Limb (tissue), 2 donors: ENCODE data around the gene SKI.

Source experiments
- DNase-seq, 2 donors: peaks; one replicate each; pipeline ENCODE4 v3.0.0-alpha.2; 2016; ENCODE audit errors: extremely low spot score in 2 of 2

Gene SKI

DNA sequence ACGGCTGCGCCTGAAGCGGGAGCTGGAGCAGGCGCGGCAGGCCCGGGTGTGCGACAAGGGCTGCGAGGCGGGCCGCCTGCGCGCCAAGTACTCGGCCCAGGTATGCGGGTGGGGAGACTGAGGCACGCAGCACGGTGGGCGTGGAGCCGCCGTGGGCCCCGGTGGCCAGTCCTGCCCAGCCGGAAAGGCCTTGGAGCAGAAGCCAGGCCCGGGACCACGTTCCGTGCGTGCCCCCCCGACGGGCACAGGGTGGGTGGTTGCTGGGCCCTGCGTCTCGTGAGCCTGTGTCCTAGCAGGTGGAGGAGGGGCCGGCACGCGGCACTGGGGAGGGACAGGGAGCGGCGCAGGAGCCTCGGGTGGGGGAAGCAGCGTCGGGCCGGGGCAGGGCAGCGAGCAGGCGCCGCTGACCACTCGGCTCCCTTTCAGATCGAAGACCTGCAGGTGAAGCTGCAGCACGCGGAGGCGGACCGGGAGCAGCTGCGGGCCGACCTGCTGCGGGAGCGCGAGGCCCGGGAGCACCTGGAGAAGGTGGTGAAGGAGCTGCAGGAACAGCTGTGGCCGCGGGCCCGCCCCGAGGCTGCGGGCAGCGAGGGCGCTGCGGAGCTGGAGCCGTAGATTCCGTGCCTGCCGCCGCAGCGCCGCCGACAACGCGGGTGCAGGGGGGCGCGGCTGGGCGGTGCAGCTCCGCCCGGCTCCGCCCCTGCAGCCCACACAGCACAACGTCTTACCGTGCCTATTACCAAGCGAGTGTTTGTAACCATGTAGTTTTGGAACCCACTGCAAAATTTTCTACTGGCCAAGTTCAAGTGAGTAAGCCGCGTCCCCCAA lies 78.2 kb downstream of the SKI start:
- no peak for DNase-seq

DNA sequence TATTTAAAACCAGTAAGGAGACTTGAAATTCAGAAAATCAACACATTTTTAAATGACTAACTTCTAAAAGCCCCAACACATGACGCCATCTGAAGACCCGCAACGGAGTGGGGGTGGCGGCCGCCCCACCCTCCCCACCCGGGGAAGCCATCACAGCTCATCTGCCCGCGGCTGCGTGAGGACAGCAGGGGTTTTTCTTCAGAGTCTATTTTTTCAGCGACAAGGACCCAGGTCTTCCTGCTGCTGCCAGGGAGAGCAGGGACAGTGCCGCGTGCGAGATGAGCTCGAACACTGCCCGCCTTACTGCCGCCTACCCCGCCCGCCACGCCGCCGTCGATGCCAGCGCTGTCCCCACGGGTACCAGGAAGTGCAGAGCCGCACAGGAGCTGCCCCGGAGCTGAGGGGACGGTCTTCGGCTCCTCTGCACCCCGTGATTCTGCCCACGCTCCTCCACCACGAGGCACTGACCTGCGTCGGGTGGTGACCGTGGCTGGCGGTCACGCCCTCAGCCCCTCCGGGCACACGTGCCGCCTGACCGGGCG lies 79.0 kb downstream of the SKI start:
- no peak for DNase-seq

DNA sequence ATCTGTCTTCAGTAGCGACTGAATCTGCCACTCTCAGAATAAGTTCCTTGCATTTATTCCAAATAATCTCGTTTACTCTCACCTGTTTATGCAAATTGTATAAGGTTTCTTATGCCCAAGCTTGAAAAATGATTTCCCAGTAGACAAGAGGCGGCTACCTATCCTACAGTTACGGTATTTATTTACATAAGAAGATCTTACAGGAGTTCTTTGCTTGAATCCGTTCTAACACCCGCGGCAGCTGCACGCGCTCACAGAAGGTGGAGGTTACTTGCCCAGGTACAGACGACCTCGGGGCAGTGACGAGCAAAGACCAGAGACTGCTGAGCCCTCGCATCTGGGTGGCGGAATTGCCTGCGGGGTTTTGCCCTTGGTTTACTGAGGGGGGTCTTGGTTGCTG lies 79.9 kb downstream of the SKI start:
- no peak for DNase-seq

DNA sequence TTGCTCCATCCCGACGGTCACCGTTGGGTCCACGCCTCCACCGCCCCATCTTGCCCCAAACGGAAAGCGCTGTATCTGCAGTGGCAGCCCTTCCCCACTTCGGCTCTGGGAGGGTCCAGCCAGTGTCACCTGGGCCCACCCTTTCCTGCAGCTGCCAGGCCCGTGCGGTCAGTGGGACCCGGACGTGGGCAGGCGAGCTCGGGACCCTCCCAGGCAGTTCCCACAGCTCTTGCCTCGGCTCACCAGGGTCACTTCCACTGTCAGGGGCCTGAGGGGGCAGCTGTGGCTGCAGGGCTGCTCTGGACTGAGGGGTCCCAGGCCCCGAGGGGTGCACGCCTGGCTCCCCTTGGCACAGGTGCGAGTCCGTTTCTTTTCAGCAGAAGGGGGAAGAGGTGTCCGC lies 80.7 kb downstream of the SKI start:
- DNase-seq: no peak

DNA sequence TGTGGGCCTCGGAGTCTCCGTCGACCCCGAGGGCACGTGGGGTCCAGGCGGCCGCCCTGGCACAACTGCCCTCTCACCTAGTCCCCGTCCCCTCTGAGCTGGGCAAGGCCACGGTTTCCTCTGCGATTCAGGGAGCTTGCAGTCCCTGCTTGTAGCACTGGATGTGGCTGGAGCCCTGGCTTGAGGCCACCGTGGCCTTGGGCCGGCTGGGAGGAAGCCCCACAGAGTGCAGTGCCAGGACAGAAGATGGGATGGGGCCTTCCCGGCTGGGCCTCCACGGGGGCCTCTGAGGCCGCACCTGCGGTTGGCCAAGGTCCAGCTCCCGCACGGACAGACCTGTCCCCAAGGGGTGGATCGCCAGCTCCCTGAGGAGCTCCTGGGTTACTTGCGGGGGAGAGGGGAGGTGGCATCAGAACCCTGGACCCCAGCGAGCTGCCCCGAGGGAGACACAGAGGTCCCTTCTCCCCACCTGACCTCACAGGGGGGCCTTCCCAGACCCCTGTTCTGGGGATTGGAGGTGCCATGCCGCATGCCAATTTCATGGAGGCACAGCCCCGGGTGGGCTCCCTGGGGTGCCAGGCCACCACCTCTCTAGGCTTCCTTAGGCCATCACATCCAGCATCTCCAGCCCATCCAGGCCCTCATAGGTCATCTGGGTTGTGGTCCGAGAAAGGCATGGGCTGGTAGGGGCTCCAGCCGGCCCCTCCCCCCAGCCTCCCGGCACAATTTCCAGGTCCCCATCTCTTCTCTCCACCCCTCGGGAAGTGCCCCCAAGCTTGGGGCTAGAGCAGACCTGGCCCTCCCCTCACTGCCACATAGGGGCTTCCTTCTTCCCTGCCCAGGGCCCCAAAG lies 82.4 kb downstream of the SKI start:
- DNase-seq: no peak

DNA sequence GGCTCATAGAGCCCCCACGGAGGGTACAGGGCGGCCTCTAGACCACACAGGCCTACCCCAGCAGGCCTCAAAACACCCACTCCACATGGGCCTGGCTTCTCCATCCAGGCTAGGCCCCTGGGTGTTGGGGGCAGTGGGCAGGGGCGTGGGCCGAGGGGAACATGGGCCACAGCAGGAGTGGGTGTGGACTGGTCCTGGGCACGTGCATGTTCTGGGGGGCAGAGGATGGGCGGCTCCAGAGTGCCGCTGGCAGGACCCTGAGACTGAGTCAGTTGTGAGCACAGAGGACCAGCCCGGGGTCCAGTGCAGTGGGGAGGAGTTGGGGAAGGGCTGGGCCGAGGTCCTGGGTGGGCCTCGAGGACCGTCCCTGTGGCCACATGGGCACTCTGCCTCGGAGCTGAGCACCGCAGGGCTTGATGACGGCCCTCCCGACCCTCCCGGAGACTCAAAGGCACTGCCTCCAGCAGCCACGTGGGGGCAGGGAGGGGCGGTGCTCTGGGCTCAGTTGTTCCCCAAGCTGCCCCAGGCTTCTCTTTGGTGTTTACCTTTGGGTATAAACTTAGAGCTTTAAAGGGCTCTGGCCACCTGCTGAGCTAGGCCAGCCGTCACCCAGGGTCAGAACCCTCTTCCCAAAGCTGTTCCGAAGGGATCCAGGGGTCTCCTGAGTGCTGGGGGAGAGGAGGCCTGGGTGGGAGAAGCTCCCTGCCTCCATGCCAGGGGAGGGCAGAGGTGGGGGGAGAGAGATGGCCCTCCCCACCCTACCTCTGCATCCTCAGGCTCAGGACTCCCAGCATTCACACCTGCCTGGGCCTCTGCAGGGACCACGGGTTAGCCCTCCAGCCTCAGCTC lies 83.3 kb downstream of the SKI start:
- DNase-seq: peak in 1 of 2 donors; percentile 78

DNA sequence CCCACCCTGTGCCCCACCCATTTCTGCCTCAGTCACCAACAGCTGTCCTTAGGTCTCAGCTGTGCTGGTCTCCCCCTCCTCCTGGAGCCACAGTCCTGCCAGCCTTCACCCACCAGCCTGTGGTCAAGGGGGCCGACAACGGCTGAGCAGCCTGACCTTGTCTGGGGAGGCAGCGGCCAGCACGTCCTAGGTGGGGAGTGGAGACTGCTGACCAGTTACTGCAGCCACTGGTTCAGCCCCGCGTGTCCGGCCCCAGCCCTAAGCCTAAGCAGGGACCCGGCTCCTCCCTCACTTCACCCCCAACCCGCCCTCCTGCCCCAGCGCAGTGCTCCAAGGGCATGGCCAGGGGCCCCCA lies 84.0 kb downstream of the SKI start:
- no peak for DNase-seq

DNA sequence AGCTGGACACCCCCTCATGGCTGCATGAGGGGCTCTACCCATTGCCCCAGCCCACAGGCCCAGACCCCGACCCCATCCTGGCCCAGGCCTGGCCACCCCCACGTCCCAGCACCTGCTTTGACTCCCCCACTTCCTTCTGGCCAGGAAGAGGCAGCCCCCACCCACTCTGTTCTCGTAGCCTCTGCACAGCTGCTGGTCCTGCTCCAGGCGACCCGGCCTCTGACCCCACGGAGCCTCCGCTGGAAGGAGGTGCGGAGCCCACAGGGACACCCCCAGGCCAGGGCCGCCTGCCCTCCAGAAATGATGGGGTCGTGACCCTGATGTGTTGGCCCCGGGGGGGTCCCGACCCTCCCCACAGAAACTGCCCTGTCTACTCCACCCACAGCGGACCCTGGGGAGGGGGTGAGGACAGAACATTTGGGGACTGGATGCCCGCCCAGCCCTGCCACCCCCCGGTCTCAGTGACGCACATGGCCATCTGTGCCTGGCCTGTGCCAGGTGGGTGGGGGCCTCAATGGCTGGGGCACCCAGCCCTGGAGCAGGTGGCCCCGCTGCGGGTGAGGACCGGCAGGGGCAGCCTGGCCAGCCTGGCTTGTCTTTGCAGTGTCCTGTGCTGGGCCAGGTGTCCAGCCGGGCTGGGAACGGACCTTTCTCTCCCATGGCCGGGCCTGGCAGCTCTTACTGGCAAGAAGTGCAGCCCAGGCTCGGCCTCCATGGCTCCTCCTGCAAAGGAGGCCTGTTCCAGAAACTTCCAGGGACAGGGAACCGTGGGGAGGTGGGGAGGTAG lies 84.6 kb downstream of the SKI start:
- no peak for DNase-seq

DNA sequence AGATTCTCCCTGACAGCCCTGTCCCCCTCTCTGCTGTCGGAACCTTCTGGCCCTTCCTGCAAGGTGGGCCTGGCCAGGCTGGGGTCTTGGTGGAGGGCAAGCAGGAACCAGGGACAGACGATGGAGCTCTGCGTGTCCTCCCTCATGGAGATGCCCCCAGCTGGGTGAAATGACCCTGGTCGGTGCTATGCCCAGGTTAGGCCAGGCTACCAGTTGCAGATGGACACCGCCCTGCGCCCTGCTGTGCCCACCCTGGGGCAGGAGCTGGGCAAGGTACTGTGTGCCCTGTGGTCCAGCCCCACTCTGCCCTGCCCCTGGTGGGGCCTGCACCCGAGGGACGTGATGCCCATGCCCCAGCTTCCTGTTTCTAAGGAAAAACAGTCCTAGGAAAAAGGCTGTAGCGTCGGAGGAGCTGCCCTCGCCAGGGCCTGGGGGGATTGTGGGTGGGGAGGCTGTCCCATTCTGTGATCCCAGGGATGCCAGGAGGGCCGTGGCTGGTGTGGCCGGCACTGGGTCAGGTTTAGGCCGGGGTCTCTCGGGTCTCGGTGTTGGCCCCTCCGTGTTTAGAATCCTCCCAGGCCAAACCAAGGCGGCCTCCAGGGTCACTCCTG lies 85.6 kb downstream of the SKI start:
- DNase-seq: no peak

DNA sequence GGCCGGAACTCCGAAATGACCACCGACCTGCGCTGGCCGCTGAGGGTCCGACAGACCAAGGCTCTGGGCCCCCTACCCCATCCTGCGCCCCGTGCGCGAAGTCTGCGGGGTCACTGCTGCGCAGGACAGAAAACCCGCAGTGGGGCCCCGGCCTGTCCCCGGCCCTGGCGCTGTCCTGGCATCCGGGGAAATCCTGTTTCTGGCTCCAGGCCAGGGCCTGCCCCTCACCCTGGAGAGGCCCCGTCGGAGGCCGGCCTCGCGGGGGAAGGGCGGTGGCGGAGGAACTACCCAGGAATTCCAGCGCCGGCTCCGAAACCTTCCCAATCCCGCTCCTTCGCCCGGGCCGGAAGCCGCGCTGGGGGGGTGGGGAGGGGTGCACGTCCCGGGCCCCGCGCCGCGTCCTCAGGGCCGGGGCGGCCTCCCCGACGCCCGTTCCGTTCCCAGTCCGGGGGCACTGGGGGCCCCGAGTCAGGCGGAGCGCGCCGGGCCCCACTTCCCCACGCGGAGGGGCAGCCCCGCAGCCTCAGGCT lies 86.2 kb downstream of the SKI start:
- peak; percentile 66 to 88 for DNase-seq

DNA sequence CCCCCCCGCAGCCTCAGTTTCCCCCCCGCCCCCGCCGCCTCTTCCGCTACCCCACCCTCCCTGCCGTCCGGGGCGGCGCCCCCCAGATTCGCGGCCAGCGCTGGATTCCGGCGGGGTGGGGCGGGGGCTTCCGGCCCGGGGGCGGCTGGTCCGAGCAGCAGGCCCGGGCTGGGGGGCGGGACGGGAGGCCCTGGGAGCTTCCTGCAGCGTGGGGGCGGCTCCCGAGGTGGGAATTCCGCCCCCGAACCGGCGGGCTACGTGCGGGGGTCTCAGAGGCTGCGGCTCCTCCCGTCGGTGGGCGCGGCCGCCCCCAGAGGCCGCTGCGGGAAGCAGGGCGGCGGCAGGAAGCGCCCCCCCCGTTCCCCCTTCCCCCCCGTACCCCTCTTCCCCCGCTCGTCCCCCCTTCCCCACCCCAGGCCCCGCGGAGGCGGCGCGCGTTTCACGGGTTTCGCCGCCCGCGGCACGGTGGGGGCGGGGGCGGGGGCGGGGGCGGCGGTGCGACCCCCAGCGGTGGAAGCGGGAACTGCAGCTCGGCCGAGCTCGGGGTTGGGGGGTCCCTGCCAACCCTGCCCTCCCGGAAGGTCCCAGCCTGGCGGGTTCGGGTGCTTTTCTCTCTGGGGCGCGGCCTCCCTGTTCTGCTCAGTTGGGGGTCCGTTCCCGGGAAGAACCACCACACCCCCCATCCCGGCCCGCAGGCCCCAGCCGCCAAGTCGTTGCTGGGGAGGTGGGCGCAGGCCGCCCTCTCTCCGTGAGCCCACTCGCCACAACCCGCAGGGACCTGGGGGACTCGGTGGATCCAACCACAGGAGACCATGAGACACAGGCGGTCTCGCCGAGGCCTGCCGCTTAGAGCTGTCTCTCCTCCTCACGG lies 86.9 kb downstream of the SKI start:
- peak; percentile 78 to 90 for DNase-seq

DNA sequence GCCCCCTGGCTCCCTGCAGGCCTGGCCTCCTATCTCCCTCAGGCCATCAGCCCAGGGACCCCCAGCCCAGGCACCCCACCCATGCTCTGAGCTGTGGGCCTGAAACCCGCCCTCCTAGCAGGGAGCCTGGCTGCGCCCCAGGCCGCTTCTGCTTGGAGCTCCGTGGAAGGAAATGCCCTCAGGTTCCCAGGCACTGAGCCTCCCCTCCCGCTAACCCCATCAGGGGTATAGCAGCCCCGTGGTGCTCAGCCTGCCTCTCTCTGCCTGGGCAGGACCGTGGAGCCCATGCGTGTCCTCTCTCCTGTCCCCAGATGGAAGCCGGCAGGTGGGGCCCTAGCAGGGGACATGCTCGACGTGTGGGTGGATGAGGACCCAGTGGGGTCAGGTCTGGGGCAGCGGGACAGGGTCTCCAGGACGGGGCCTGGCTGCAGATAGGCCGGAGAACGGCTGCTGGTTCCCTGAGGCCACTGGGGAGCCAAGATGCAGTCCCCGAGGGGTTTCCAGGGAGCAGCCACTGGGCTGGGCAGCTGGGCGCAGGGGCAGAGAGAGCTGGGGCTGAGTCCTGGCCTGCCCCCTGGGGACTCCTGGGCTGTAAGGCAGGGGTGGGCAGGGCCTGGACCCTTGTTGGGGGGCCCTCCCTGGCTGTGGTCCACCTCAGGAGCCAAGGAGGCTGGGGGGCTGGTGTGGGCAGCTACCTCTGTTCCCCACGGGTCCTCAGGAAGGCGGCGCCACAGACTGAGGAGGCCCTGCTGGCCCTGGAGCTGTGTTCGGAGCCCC lies 87.7 kb downstream of the SKI start:
- no peak for DNase-seq

DNA sequence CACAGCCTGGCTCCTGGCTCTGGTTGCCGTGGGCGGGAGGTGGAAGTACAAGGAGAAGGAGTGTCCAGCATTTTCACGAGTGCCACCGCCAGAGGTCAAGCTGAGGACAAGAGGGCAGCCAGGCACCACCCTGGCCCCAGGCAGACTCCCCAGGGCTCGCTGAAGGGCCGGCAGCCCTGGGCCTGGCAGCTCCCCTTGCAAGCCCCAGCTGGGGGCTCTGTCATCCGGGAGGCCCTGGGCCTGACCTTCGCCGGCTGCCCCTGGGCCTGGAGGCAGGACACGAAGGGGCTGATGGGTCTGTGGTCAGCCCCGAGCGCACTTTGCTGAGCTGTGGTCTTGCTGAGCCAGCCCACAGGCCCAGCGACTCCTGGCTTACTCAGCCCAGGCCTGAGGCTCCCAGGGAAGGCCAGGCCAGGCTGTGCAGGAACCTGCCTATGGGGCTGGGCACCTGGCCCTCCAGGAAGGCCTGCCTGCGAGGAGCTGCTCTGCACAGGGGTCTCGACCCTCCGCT lies 88.4 kb downstream of the SKI start:
- DNase-seq: no peak

DNA sequence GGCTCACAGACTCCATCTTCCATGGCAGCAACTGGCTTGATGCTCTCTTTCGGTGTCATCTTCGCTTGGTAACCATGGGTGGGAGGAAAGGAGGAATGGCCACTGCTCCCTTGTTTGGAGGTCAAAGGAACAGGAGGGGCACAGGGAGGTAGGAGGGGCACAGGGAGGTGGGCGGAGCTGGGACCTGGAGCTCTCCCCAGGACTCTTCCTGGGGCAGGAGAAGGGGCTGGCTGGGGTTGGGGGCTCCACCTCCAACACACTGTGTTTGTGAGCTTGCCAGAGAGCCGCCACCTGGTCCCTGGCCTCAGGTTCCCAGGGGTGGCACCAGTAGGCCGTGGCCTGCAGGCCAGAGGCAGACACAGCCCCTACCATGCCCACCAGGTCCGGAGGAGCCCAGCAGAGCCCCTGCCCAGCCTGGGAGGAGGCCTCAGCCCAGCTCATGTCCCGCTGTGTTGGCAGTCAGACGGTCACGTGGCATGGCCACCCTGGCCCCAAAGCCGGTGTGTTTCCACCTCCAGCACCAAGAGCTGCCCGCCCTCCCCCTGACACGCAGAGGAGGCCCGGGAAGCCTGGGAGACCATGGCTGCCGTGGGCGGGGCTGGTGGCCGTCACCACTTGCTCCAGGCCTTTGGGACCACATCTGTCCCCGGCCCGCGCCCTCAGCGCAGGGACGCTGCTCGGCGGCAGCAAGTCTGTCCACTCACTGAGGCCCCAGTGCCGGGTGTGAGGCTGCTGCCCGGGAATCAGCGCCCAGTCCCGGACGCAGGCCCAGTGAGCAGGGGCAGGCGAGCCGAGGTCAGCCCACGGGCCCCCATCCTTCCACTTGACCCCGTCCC lies 89.3 kb downstream of the SKI start:
- DNase-seq: no peak

DNA sequence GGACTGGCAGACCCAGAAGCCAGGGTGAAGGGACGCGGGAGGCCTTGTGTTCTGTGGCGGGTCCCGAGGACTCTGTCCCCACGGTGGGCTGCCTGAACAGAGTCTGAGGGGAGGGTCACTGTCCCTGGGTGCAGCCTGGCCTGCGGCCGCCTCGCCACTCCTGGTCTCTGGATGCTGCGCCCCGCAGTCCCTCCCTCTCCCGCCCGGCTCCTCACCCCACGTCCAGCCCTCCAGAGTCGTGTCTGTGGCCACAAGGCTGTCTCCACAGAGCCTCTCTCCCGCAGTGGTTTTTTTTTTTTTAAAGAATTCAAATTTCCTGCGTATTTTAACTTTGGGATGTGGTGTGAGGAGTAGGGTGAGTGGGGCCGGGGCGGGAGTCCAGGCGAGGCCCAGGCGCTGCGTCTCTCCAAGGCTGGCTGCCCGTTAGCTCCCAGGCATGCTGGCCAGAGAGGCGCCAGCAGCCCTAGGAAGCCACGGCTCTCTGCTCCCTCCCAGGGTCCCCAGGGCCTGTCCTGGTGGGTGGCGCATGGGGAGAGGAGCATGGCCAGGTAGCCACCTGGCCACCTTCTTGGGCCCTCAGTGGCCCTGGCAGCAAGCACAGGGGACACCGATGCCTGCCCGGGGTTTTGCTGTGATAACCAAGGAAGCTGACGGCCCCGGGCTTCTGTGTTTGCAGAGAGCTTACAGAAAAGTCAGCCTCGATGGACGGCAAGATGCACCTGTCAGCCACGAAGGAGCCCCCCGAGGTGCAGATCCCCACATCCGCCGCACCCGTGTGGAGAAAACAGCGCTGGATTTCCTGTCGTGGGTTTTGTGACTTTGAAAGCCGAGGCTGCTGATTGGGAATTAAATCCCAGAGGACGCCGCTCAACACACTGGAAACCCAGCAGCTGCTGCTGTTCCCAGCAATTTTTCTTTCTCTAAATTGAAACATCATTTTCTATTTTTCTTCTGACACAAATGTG lies 90.5 kb downstream of the SKI start:
- no peak for DNase-seq

DNA sequence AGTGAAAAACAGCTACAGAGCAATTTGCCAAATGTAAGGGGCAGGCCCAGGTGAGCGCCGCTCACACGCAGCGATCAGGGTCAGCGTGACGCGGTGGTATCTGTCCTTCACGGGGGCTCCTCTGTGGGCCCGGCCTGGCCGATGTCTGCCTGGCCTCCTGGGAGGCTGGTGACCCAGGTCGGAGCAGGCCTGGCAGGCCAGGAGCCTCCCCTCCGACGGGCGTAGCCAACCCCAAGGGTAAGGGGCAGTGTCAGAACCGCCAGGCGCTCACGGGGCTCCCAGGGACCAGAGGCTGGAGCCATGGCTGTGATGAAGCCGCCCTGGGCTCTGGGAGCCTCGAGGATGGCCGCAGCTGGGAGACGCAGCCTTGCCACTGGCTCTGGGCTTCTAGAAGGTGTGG lies 91.2 kb downstream of the SKI start:
- DNase-seq: no peak
